GM12872 (cell line): ENCODE data around the gene ONECUT2.

Experiments used
- CTCF ChIP-seq: IDR thresholded peaks from 3 replicates; pipeline ENCODE4 v1.5.1; 2011; ENCODE audit warnings: low read depth, mild to moderate bottlenecking, low read length, moderate library complexity; ENCODE audit not compliant: insufficient read depth

ONECUT2 gene

GRCh38 chr18:57416542-57416941, 18.6 kb upstream of the ONECUT2 start:
- no peak for TF ChIP-seq CTCF

GRCh38 chr18:57422313-57422872, 12.8 kb upstream of the ONECUT2 start:
- TF ChIP-seq CTCF = no peak

GRCh38 chr18:57423821-57424220, 11.4 kb upstream of the ONECUT2 start:
- TF ChIP-seq CTCF = no peak

- TF ChIP-seq CTCF = no peak
Observed at GRCh38 chr18:57425096-57425495, 10.1 kb upstream of the ONECUT2 start.

GRCh38 chr18:57426187-57426586, 9.0 kb upstream of the ONECUT2 start:
- no peak for TF ChIP-seq CTCF

- TF ChIP-seq CTCF = no peak
Observed at GRCh38 chr18:57427429-57428201, 7.6 kb upstream of the ONECUT2 start.

- TF ChIP-seq CTCF = no peak
Observed at GRCh38 chr18:57428221-57429150, 6.7 kb upstream of the ONECUT2 start.
